Esophagus muscularis mucosa (tissue), 3 donors: ENCODE results near the gene CBLB.

Source experiments
- CTCF ChIP-seq, 3 experiments: fragments of 200-600 bp in 2 of 3; fragments of 450-650 bp in 1 of 3; sonication (generic) in 2 of 3; IDR thresholded peaks; one replicate each; pipeline ENCODE4 v1.5.1; 2017 to 2019; ENCODE audit warnings: antibody characterized with exemption in 3 of 3, mild to moderate bottlenecking in 2 of 3, moderate library complexity in 1 of 3
- POLR2A ChIP-seq: fragments of 450-650 bp; IDR thresholded peaks from one replicate; pipeline ENCODE4 v1.6.1; 2017; ENCODE audit warnings: antibody characterized with exemption, moderate library complexity, mild to moderate bottlenecking, low read depth
- POLR2AphosphoS5 ChIP-seq, 2 donors: sonication (generic); formaldehyde crosslinking; IDR thresholded peaks; one replicate each; pipeline ENCODE4 v1.6.1; 2017; ENCODE audit warnings: antibody characterized with exemption in 2 of 2

GRCh38 chr3:105848821-105849220 lies 20.0 kb downstream of the CBLB start:
- TF ChIP-seq POLR2AphosphoS5 (IDR thresholded peaks at IDR 0.05) (no peak), CTCF (IDR thresholded peaks at IDR 0.05) (no peak), POLR2A (no peak)
